Activated gamma-delta T cell (primary cell): ENCODE results near the gene TUBGCP6.

ENCODE experiments used
- DNase-seq: peaks from one replicate; lab custom pipeline; 2025; lab: John Stamatoyannopoulos, UW

TUBGCP6 gene

GRCh38 chr22:50226063-50226874 lies 18.6 kb downstream of the TUBGCP6 start:
- DNase-seq, result no peak

GRCh38 chr22:50225200-50225969 lies 19.4 kb downstream of the TUBGCP6 start:
- no peak for DNase-seq

GRCh38 chr22:50224071-50224470 lies 20.8 kb downstream of the TUBGCP6 start:
- DNase-seq, result no peak

GRCh38 chr22:50222508-50222907 lies 22.3 kb downstream of the TUBGCP6 start:
- no peak for DNase-seq

- DNase-seq, result no peak
Measured at GRCh38 chr22:50221410-50222300, 23.2 kb downstream of the TUBGCP6 start.

- no peak for DNase-seq
Measured at GRCh38 chr22:50220603-50221409, 24.0 kb downstream of the TUBGCP6 start.

- no peak for DNase-seq
Measured at GRCh38 chr22:50219800-50220602, 24.8 kb downstream of the TUBGCP6 start.

GRCh38 chr22:50218996-50219727 lies 25.7 kb downstream of the TUBGCP6 start:
- no peak for DNase-seq

GRCh38 chr22:50218153-50218995 lies 26.4 kb downstream of the TUBGCP6 start:
- no peak for DNase-seq

GRCh38 chr22:50217543-50218152 lies 27.2 kb downstream of the TUBGCP6 start:
- DNase-seq, result no peak

- DNase-seq, result no peak
Measured at GRCh38 chr22:50216684-50217520, 27.9 kb downstream of the TUBGCP6 start.

- no peak for DNase-seq
Measured at GRCh38 chr22:50216055-50216683, 28.7 kb downstream of the TUBGCP6 start.

- no peak for DNase-seq
Measured at GRCh38 chr22:50215297-50216054, 29.3 kb downstream of the TUBGCP6 start.

- DNase-seq, result no peak
Measured at GRCh38 chr22:50213263-50213662, 31.6 kb downstream of the TUBGCP6 start.

GRCh38 chr22:50211147-50211546 lies 33.7 kb downstream of the TUBGCP6 start:
- no peak for DNase-seq
